Central memory CD4-positive, alpha-beta T cell (primary cell): Measurements from ENCODE around the gene SFXN5.

ENCODE experiments used
- DNase-seq: peaks from one replicate; pipeline ENCODE4 v3.0.0; 2022

The SFXN5 gene

GRCh38 chr2:72953528-72953927 lies 118.0 kb downstream of the SFXN5 start:
- no peak for DNase-seq

GRCh38 chr2:72952961-72953360 lies 118.6 kb downstream of the SFXN5 start:
- DNase-seq = no peak

GRCh38 chr2:72952110-72952823 lies 119.2 kb downstream of the SFXN5 start:
- no peak for DNase-seq

- DNase-seq = no peak
Observed at GRCh38 chr2:72951303-72952095, 120.0 kb downstream of the SFXN5 start.

- DNase-seq = no peak
Observed at GRCh38 chr2:72950558-72951255, 120.8 kb downstream of the SFXN5 start.

GRCh38 chr2:72949642-72950041 lies 121.9 kb downstream of the SFXN5 start:
- no peak for DNase-seq

- DNase-seq = no peak
Observed at GRCh38 chr2:72949045-72949444, 122.5 kb downstream of the SFXN5 start.

- no peak for DNase-seq
Observed at GRCh38 chr2:72947952-72948830, 123.3 kb downstream of the SFXN5 start.

- DNase-seq = no peak
Observed at GRCh38 chr2:72946466-72946865, 125.0 kb downstream of the SFXN5 start.

- DNase-seq = no peak
Observed at GRCh38 chr2:72945450-72946019, 126.0 kb downstream of the SFXN5 start.

- DNase-seq = no peak
Observed at GRCh38 chr2:72944804-72945449, 126.6 kb downstream of the SFXN5 start.

GRCh38 chr2:72943540-72944395 lies 127.7 kb downstream of the SFXN5 start:
- no peak for DNase-seq

- DNase-seq = no peak
Observed at GRCh38 chr2:72942881-72943418, 128.6 kb downstream of the SFXN5 start.

- DNase-seq = no peak
Observed at GRCh38 chr2:72942293-72942692, 129.2 kb downstream of the SFXN5 start.

- no peak for DNase-seq
Observed at GRCh38 chr2:72940786-72941185, 130.7 kb downstream of the SFXN5 start.

GRCh38 chr2:72940361-72940760 lies 131.2 kb downstream of the SFXN5 start:
- DNase-seq = no peak

GRCh38 chr2:72938455-72938854 lies 133.1 kb downstream of the SFXN5 start:
- no peak for DNase-seq

GRCh38 chr2:72937356-72937669 lies 134.2 kb downstream of the SFXN5 start:
- no peak for DNase-seq

- no peak for DNase-seq
Observed at GRCh38 chr2:72936660-72937355, 134.7 kb downstream of the SFXN5 start.

GRCh38 chr2:72935611-72935957 lies 135.9 kb downstream of the SFXN5 start:
- DNase-seq = no peak
